ENCODE results near the gene CSNK2A1. TPM values are rescaled to one million over a fixed set of nuclear protein-coding genes. Genes with fewer than 3 reads are reported as not detected.
"Not testable (repeated sequence)": the region's sequence is repeated elsewhere in the genome, so short reads cannot be mapped to it uniquely, and the experiment has no call there.

The CSNK2A1 gene
- total and polyA plus RNA-seq, 3 donors from 2014 or later, result 143 to 192 (median 172) TPM

GRCh38 chr20:460707-461106 lies 82.9 kb downstream of the CSNK2A1 start:
- 23 to 30% methylated on average over 2 of the region's 2 CpGs for WGBS, 2 donors
- Histone ChIP-seq H3K9me3 (no peaks in the 10 kb centered on the region), H3K27me3 (no peaks in the 10 kb centered on the region), H3K27ac (peak overlapping the region; percentile 87 to 97), H3K36me3 (ENCODE audit: low read depth, missing control alignments) (no peaks in the 10 kb centered on the region), H3K4me1 (peaks cover 26% of the 10 kb centered on the region), H3K4me3 (peak overlapping the region in 1 of 2 donors; percentile 95)
- intact Hi-C loops (cut with DNase I; ENCODE audit: low total_unique reads), result no loop called here
- DNase-seq, result peak; percentile 68
- TF ChIP-seq POLR2A (IDR thresholded peaks at IDR 0.05) (no peak), CTCF (IDR thresholded peaks at IDR 0.05) (no peak)

GRCh38 chr20:460180-460579 lies 83.4 kb downstream of the CSNK2A1 start:
- DNase-seq, result no peak
- Histone ChIP-seq H3K4me1 (peaks cover 26% of the 10 kb centered on the region), H3K27me3 (no peaks in the 10 kb centered on the region), H3K36me3 (ENCODE audit: low read depth, missing control alignments) (no peaks in the 10 kb centered on the region), H3K27ac (peak overlapping the region in 1 of 2 donors; percentile 87), H3K4me3 (no peak overlapping the region), H3K9me3 (no peaks in the 10 kb centered on the region)
- 15 to 16% methylated on average over 3 of the region's 3 CpGs for WGBS, 2 donors
- TF ChIP-seq POLR2A (IDR thresholded peaks at IDR 0.05), result no peak
- TF ChIP-seq CTCF (IDR thresholded peaks at IDR 0.05), result no peak
- intact Hi-C loops (cut with DNase I; ENCODE audit: low total_unique reads), result no loop called here

- H3K36me3 ChIP-seq (ENCODE audit: low read depth, missing control alignments), result no peaks in the 10 kb centered on the region
- no peaks in the 10 kb centered on the region for H3K27me3 ChIP-seq
- intact Hi-C loops (cut with DNase I; ENCODE audit: low total_unique reads), result no loop called here
- H3K4me1 ChIP-seq, result peaks cover 26% of the 10 kb centered on the region
- H3K27ac ChIP-seq, result no peak overlapping the region
- no peaks in the 10 kb centered on the region for H3K9me3 ChIP-seq
- no peak overlapping the region for H3K4me3 ChIP-seq
- DNase-seq, result no peak
- no peak for TF ChIP-seq POLR2A (IDR thresholded peaks at IDR 0.05)
- TF ChIP-seq CTCF (IDR thresholded peaks at IDR 0.05), result no peak
- WGBS, 2 donors, result 39 to 47% methylated on average over 6 of the region's 6 CpGs
Observed at GRCh38 chr20:458776-459175, 84.8 kb downstream of the CSNK2A1 start.

GRCh38 chr20:454951-455350 lies 88.6 kb downstream of the CSNK2A1 start:
- WGBS, 2 donors, result 74 to 81% methylated on average over 3 of the region's 3 CpGs
- no peaks in the 10 kb centered on the region for H3K9me3 ChIP-seq
- DNase-seq, result no peak

GRCh38 chr20:452021-452420 lies 91.6 kb downstream of the CSNK2A1 start:
- not testable (repeated sequence) for DNase-seq

More at GRCh38 chr20:454951-455350, 88.6 kb downstream of the CSNK2A1 start:
- H3K27me3 ChIP-seq, result no peaks in the 10 kb centered on the region
- H3K4me3 ChIP-seq, result no peak overlapping the region
- H3K4me1 ChIP-seq, result peaks cover 11% of the 10 kb centered on the region
- H3K36me3 ChIP-seq (ENCODE audit: low read depth, missing control alignments), result no peaks in the 10 kb centered on the region
- TF ChIP-seq POLR2A (IDR thresholded peaks at IDR 0.05), result no peak
- no peak for TF ChIP-seq CTCF (IDR thresholded peaks at IDR 0.05)
- intact Hi-C loops (cut with DNase I; ENCODE audit: low total_unique reads), result no loop called here
- no peak overlapping the region for H3K27ac ChIP-seq

More at GRCh38 chr20:452021-452420, 91.6 kb downstream of the CSNK2A1 start:
- H3K27me3 ChIP-seq; intact Hi-C loops (cut with DNase I; ENCODE audit: low total_unique reads); H3K4me1 ChIP-seq; H3K27ac ChIP-seq; H3K4me3 ChIP-seq; H3K36me3 ChIP-seq (ENCODE audit: low read depth, missing control alignments); H3K9me3 ChIP-seq: not testable (repeated sequence)
- 91 to 93% methylated on average over 11 of the region's 11 CpGs for WGBS, 2 donors

Measured in testis (tissue), 3 donors.